ENCODE data around the gene NLE1.

Gene NLE1

GRCh38 chr17:35088356-35088880, 53.7 kb downstream of the NLE1 start:
- H3K36me3 Mint-ChIP-seq, result no peaks in the 10 kb centered on the region
- no peaks in the 10 kb centered on the region for H3K27me3 Mint-ChIP-seq
- H3K27ac Mint-ChIP-seq, result peak overlapping the region; percentile 92
- peaks cover 62% of the 10 kb centered on the region for H3K4me1 Mint-ChIP-seq
- peak overlapping the region; percentile 93 for H3K4me3 Mint-ChIP-seq
- no peaks in the 10 kb centered on the region for H3K9me3 Mint-ChIP-seq

GRCh38 chr17:35087731-35088355, 54.3 kb downstream of the NLE1 start:
- peak overlapping the region; percentile 93 for H3K4me3 Mint-ChIP-seq
- no peaks in the 10 kb centered on the region for H3K36me3 Mint-ChIP-seq
- peak overlapping the region; percentile 92 for H3K27ac Mint-ChIP-seq
- H3K27me3 Mint-ChIP-seq, result no peaks in the 10 kb centered on the region
- H3K9me3 Mint-ChIP-seq, result no peaks in the 10 kb centered on the region
- H3K4me1 Mint-ChIP-seq, result peaks cover 68% of the 10 kb centered on the region

- peak overlapping the region; percentile 93 for H3K4me3 Mint-ChIP-seq
Observed at GRCh38 chr17:35086931-35087573, 55.1 kb downstream of the NLE1 start.

DNA sequence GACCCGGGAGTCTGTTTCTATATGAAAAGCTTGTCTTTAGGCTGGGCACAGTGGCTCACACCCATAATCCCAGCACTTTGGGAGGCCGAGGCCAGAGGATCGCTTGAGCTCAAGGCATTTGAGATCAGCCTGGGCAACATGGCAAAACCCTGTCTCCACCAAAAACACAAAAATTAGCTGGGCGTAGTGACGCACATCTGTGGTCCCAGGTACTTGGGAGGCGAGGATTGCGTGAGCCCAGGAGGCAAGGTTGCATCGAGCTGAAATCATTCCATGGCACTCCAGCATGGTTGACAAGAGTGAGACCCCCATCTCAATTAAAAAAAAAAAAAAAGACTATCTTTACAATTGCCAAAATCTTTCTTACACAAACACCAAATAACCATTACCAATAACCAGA, 55.9 kb downstream of the NLE1 start:
- Mint-ChIP-seq H3K4me1 (peaks cover 82% of the 10 kb centered on the region), H3K9me3 (no peaks in the 10 kb centered on the region), H3K27ac (peak overlapping the region; percentile 69), H3K36me3 (no peaks in the 10 kb centered on the region), H3K27me3 (no peaks in the 10 kb centered on the region), H3K4me3 (peak overlapping the region; percentile 30)

More at GRCh38 chr17:35086931-35087573, 55.1 kb downstream of the NLE1 start:
- H3K36me3 Mint-ChIP-seq, result no peaks in the 10 kb centered on the region
- H3K4me1 Mint-ChIP-seq, result peaks cover 76% of the 10 kb centered on the region
- no peaks in the 10 kb centered on the region for H3K9me3 Mint-ChIP-seq
- no peaks in the 10 kb centered on the region for H3K27me3 Mint-ChIP-seq
- H3K27ac Mint-ChIP-seq, result peak overlapping the region; percentile 69

DNA sequence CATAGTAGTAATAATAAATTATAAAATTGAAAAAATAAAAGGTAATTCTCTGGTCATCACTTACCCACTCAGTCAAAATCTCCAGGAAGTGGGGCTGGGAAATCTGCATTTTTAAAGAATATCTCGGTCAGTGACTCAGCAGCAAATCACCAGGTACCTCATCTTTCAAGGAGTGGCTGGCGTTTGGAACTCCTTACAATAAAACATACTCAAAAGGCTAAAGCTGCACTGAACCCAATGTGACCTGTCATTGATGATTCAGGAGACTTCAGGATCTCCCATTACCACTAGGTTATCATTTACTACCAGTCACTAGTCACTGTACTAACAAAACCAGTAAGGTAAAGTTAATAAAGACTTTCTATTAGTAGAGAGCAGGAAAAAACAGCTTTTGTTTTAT, 57.1 kb downstream of the NLE1 start:
- Mint-ChIP-seq H3K4me1 (peaks cover 84% of the 10 kb centered on the region), H3K27ac (peak overlapping the region; percentile 65), H3K36me3 (no peaks in the 10 kb centered on the region), H3K27me3 (no peaks in the 10 kb centered on the region), H3K9me3 (no peaks in the 10 kb centered on the region), H3K4me3 (peak overlapping the region; percentile 51)

- no peaks in the 10 kb centered on the region for H3K9me3 Mint-ChIP-seq
- peaks cover 86% of the 10 kb centered on the region for H3K4me1 Mint-ChIP-seq
- peak overlapping the region; percentile 97 for H3K27ac Mint-ChIP-seq
- H3K4me3 Mint-ChIP-seq, result peak overlapping the region; percentile 78
- H3K27me3 Mint-ChIP-seq, result no peaks in the 10 kb centered on the region
- H3K36me3 Mint-ChIP-seq, result no peaks in the 10 kb centered on the region
Observed at GRCh38 chr17:35083071-35083470, 59.0 kb downstream of the NLE1 start.

DNA sequence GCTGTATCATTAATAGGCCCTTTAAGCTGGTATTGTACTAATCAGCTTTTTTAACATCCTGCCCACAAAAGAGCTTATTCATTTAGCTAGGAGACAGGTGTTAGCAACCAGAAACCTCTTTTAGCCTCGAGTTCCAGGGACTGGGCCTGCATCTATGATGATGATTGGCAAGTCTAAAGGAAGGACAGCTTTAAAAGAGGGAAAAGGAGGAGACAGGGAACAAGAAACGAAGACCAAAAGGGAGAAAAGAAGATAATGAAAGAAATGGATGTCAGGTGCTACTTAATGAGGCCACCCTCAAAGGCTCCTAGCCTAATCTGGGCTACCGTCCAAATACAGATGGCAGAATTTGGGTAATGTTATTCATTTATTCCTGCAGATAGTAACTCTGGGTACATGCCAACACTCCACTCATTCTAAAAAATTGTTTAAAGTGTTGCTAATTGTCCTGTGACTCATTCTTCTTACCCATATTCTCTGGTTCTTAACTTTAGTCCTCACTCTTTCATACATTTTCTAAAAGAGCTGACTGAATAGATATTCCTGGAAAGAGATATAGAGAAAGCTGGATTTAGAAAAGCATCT, 59.9 kb downstream of the NLE1 start:
- no peaks in the 10 kb centered on the region for H3K27me3 Mint-ChIP-seq

DNA sequence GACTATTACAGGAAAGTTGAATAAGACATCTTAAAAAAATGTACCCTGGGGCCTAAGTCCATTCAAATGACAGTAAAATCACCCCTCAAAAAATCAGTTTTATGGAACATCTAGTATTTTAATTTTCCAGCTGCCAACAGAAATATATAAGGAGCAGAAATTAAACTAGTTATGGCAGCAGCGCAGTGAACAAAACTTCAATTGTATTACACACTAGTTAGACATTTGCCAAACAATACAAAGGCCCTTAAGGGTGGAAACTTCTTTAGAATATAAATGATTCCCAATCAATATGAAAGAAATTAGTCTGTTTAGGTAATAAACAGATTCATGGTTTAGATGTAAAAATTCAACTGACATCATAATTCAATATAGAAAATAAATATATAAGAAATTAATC, 60.5 kb downstream of the NLE1 start:
- Mint-ChIP-seq H3K4me3 (no peak overlapping the region), H3K4me1 (peaks cover 83% of the 10 kb centered on the region), H3K9me3 (no peaks in the 10 kb centered on the region), H3K27me3 (no peaks in the 10 kb centered on the region), H3K36me3 (no peaks in the 10 kb centered on the region), H3K27ac (peak overlapping the region; percentile 55)

More for the DNA sequence above, 59.9 kb downstream of the NLE1 start:
- H3K27ac Mint-ChIP-seq, result peak overlapping the region; percentile 97
- peaks cover 86% of the 10 kb centered on the region for H3K4me1 Mint-ChIP-seq
- H3K9me3 Mint-ChIP-seq, result no peaks in the 10 kb centered on the region
- peak overlapping the region; percentile 78 for H3K4me3 Mint-ChIP-seq
- no peaks in the 10 kb centered on the region for H3K36me3 Mint-ChIP-seq

DNA sequence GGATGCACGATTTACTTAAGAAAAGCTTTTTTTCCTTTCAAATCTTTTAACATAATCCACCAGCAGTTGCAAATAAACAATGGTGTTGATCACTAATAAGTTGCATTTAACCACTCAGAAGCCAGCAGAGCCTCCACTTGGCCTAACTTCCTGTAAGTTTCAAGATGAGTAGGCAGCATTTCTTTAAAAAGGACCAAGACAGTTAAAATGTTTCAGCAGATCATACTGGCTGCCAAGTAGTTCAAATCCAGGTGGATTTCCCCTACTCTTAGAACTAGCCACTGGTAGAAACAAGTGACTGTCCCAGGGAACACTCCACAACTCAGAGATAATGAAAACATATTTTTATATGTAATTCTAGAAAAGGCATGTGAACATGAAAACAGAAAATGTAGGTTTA, 61.6 kb downstream of the NLE1 start:
- H3K27me3 Mint-ChIP-seq, result no peaks in the 10 kb centered on the region
- no peak overlapping the region for H3K4me3 Mint-ChIP-seq
- no peak overlapping the region for H3K27ac Mint-ChIP-seq
- H3K36me3 Mint-ChIP-seq, result peaks cover 1% of the 10 kb centered on the region
- H3K4me1 Mint-ChIP-seq, result peaks cover 74% of the 10 kb centered on the region
- no peaks in the 10 kb centered on the region for H3K9me3 Mint-ChIP-seq

DNA sequence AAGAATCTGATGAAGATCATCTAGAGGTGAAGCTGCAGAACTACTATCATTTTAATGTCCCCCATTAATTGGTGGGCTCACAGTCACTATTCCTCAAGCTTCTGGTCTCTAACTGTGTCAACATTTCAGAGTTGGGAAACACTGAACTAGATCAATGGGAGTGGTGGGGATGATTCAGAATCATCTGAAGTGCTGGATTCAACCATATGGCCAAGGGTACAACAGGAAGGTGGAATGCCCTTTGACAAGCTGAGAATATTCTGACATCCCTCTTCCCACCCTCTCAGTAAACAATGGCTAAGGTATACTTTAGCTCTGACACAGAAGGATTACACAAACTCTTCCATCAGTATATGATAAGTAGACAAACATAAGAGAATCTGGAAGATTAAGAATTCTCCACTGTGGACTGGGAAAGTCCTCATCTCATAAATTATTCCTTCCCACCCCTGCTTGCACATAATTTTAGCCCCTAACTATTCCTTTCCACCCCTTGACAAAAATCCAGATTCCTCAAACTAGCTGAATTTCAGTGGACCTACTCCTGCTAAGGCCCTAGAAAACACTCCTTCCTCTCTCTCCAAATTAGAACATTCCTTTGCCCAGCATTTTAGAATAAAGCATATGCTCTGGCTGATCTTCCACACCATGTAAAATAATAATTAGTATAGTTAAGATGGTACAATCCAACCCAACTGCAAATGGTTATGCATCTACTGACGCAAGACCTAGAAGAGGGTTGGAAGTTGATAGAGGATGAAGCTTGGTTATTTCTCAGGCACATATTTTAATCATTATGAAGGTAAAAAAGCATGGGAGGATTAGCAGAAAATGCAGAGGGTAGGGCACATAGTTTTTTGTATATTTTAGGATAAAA, 62.3 kb downstream of the NLE1 start:
- H3K4me1 Mint-ChIP-seq, result peaks cover 74% of the 10 kb centered on the region
- H3K27me3 Mint-ChIP-seq, result no peaks in the 10 kb centered on the region
- peak overlapping the region; percentile 9 for H3K27ac Mint-ChIP-seq
- H3K36me3 Mint-ChIP-seq, result peaks cover 1% of the 10 kb centered on the region
- H3K4me3 Mint-ChIP-seq, result no peak overlapping the region
- no peaks in the 10 kb centered on the region for H3K9me3 Mint-ChIP-seq
